Measurements from ENCODE around the gene NOL12.

DNA sequence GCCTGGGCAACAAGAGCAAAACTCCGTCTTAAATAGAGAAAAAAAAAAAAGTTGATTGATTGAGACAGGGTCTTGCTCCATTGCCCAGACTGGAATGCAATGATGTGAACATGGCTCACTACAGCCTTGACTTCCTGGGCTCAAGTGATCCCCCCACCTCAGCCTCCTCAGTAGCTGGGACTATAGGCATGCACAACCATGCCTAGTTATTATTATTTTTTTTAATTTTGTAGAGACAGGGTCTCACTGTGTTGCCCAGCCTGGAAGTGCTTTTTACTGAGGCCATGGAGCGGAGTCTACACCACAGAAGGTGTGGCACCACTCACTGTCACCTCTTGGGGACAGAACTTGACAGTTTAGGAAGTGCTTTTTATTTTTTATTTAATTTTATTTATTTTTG, 28.5 kb downstream of the NOL12 start:
- TF ChIP-seq POLR2AphosphoS5 (IDR thresholded peaks at IDR 0.05; ENCODE audit: low read depth) (no peak), SPI1 (IDR thresholded peaks at IDR 0.05; ENCODE audit: borderline replicate concordance, low read depth) (no peak)
- TF ChIP-seq, protein P1, sequence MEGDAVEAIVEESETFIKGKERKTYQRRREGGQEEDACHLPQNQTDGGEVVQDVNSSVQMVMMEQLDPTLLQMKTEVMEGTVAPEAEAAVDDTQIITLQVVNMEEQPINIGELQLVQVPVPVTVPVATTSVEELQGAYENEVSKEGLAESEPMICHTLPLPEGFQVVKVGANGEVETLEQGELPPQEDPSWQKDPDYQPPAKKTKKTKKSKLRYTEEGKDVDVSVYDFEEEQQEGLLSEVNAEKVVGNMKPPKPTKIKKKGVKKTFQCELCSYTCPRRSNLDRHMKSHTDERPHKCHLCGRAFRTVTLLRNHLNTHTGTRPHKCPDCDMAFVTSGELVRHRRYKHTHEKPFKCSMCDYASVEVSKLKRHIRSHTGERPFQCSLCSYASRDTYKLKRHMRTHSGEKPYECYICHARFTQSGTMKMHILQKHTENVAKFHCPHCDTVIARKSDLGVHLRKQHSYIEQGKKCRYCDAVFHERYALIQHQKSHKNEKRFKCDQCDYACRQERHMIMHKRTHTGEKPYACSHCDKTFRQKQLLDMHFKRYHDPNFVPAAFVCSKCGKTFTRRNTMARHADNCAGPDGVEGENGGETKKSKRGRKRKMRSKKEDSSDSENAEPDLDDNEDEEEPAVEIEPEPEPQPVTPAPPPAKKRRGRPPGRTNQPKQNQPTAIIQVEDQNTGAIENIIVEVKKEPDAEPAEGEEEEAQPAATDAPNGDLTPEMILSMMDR (IDR thresholded peaks at IDR 0.05; ENCODE audit: insufficient read depth, low read length), result no peak
